GM18508 (cell line): Measurements from ENCODE around the gene SLC6A3.
"Not testable (repeated sequence)": the region's sequence is repeated elsewhere in the genome, so short reads cannot be mapped to it uniquely, and the experiment has no call there.

ENCODE experiments used
- ATAC-seq: cut with Tn5 transposase; IDR thresholded peaks from one replicate; pipeline ENCODE4 v1.9.1; 2021; ENCODE audit warnings: moderate number of reproducible peaks; ENCODE audit not compliant: insufficient read depth, unreplicated experiment

Gene SLC6A3

GRCh38 chr5:1423901-1424603, 21.2 kb downstream of the SLC6A3 start:
- ATAC-seq: no peak

- not testable (repeated sequence) for ATAC-seq
Observed at GRCh38 chr5:1422522-1422921, 22.7 kb downstream of the SLC6A3 start.

GRCh38 chr5:1421521-1422341, 23.5 kb downstream of the SLC6A3 start:
- ATAC-seq: no peak

- ATAC-seq: no peak
Observed at GRCh38 chr5:1420211-1421195, 24.7 kb downstream of the SLC6A3 start.

GRCh38 chr5:1419476-1420210, 25.6 kb downstream of the SLC6A3 start:
- no peak for ATAC-seq

GRCh38 chr5:1418921-1419280, 26.3 kb downstream of the SLC6A3 start:
- no peak for ATAC-seq

- ATAC-seq: no peak
Observed at GRCh38 chr5:1418238-1418920, 26.9 kb downstream of the SLC6A3 start.

GRCh38 chr5:1417586-1418225, 27.5 kb downstream of the SLC6A3 start:
- no peak for ATAC-seq

GRCh38 chr5:1416856-1417469, 28.3 kb downstream of the SLC6A3 start:
- ATAC-seq: no peak

- no peak for ATAC-seq
Observed at GRCh38 chr5:1415626-1416360, 29.4 kb downstream of the SLC6A3 start.

- ATAC-seq: no peak
Observed at GRCh38 chr5:1415059-1415425, 30.2 kb downstream of the SLC6A3 start.

GRCh38 chr5:1414311-1415058, 30.8 kb downstream of the SLC6A3 start:
- ATAC-seq: no peak

GRCh38 chr5:1413611-1414241, 31.5 kb downstream of the SLC6A3 start:
- ATAC-seq: no peak

- ATAC-seq: no peak
Observed at GRCh38 chr5:1413211-1413610, 32.0 kb downstream of the SLC6A3 start.

GRCh38 chr5:1412621-1413020, 32.6 kb downstream of the SLC6A3 start:
- no peak for ATAC-seq

- no peak for ATAC-seq
Observed at GRCh38 chr5:1412163-1412562, 33.1 kb downstream of the SLC6A3 start.

- ATAC-seq: no peak
Observed at GRCh38 chr5:1411099-1411498, 34.1 kb downstream of the SLC6A3 start.
